ENCODE data around the gene C5orf52. TPM values are rescaled to one million over a fixed set of nuclear protein-coding genes. Genes with fewer than 3 reads are reported as not detected.
"Not testable (repeated sequence)": the region's sequence is repeated elsewhere in the genome, so short reads cannot be mapped to it uniquely, and the experiment has no call there.

Gene C5orf52
- total RNA-seq, 3 donors from 2014 or later: not detected

DNA sequence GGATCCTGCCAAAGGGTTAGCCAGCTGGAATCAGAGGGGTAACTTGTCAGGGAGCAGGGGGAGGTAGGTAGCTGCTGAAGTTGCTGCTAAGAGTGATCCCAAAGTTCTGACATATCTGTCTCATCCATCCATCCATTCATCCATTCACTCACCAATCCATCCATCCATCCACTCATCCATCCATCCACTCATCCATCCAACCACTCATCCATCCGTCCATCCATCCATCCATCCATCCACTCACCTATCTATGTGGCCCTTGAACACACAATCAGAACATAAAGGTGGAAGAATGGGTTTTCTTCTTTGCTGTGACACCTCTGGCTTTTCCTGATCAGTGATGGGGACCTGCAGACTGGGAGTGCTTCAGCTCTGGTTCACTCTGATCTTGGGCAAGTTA lies 3.0 kb upstream of the C5orf52 start:
- no peak for DNase-seq (ENCODE audit: low spot score in 2 of 2)
- intact Hi-C loops (cut with DNase I; ENCODE audit: low total_unique reads): no loop called here
- H3K27ac ChIP-seq: no peak overlapping the region

GRCh38 chr5:157669701-157670097 lies 1.6 kb upstream of the C5orf52 start:
- peaks cover 0 to 8% of the 10 kb centered on the region in 2 donors for H3K27me3 ChIP-seq
- no peak for TF ChIP-seq POLR2A (IDR thresholded peaks at IDR 0.05)
- TF ChIP-seq, protein P1, sequence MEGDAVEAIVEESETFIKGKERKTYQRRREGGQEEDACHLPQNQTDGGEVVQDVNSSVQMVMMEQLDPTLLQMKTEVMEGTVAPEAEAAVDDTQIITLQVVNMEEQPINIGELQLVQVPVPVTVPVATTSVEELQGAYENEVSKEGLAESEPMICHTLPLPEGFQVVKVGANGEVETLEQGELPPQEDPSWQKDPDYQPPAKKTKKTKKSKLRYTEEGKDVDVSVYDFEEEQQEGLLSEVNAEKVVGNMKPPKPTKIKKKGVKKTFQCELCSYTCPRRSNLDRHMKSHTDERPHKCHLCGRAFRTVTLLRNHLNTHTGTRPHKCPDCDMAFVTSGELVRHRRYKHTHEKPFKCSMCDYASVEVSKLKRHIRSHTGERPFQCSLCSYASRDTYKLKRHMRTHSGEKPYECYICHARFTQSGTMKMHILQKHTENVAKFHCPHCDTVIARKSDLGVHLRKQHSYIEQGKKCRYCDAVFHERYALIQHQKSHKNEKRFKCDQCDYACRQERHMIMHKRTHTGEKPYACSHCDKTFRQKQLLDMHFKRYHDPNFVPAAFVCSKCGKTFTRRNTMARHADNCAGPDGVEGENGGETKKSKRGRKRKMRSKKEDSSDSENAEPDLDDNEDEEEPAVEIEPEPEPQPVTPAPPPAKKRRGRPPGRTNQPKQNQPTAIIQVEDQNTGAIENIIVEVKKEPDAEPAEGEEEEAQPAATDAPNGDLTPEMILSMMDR (IDR thresholded peaks at IDR 0.05): no peak
- TF ChIP-seq POLR2AphosphoS5 (IDR thresholded peaks at IDR 0.05): no peak
- no peaks in the 10 kb centered on the region for H3K4me1 ChIP-seq
- no peak for DNase-seq (ENCODE audit: low spot score in 2 of 2)
- intact Hi-C loops (cut with DNase I; ENCODE audit: low total_unique reads): no loop called here
- no peaks in the 10 kb centered on the region for H3K9me3 ChIP-seq
- no peak overlapping the region for H3K4me3 ChIP-seq
- no peak overlapping the region for H3K27ac ChIP-seq
- no peaks in the 10 kb centered on the region for H3K36me3 ChIP-seq

More for the DNA sequence above, 3.0 kb upstream of the C5orf52 start:
- TF ChIP-seq, protein P1 (IDR thresholded peaks at IDR 0.05): no peak
- no peak for TF ChIP-seq POLR2AphosphoS5 (IDR thresholded peaks at IDR 0.05)
- no peak for TF ChIP-seq POLR2A (IDR thresholded peaks at IDR 0.05)
- H3K27me3 ChIP-seq: peaks cover 0 to 8% of the 10 kb centered on the region in 2 donors
- no peaks in the 10 kb centered on the region for H3K36me3 ChIP-seq
- H3K9me3 ChIP-seq: no peaks in the 10 kb centered on the region
- H3K4me3 ChIP-seq: no peak overlapping the region
- no peaks in the 10 kb centered on the region for H3K4me1 ChIP-seq

DNA sequence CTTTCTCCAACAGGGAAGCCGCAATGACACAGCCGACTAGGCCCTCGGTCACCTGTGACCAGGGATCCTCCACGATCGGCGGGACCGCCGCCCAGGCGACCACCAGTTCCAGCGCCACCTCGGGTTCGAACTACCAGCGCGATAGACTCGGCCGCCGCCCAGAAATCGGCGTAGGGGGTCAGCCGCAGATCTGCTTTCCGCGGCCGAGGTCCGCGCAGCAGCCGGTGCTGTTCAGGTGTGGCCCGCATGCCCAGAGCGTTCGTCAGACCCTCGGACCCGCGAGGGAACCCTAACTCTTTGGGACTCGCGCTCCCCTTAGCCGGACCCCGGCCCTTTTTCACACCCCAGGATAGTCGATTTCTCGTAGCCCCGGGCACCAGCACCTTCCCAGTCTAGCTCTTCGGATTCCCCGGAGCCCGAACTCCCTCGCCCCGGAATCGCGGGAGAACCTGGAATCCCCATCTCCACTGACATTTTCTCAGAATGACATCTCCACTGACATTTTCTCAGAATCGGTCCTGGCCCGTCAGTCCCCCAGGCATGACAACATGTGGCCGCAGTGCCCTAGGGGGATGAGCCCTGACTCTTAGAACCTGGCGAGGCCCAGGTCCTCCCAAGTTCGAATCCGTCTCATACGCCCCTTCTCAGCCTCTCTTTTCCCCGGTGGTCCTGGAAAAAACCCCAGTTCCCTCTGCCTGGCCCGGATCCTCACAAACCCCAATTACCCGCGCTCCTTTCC lies 428 bp downstream of the C5orf52 start:
- no peaks in the 10 kb centered on the region for H3K4me1 ChIP-seq
- H3K9me3 ChIP-seq: no peaks in the 10 kb centered on the region
- intact Hi-C loops (cut with DNase I; ENCODE audit: low total_unique reads): no loop called here
- no peak for DNase-seq (ENCODE audit: low spot score in 2 of 2)
- no peak for TF ChIP-seq POLR2A (IDR thresholded peaks at IDR 0.05)
- TF ChIP-seq, protein P1 (IDR thresholded peaks at IDR 0.05): no peak
- no peak for TF ChIP-seq POLR2AphosphoS5 (IDR thresholded peaks at IDR 0.05)
- peak overlapping the region; percentile 54 to 68 (median 54) for H3K4me3 ChIP-seq
- no peaks in the 10 kb centered on the region for H3K36me3 ChIP-seq
- H3K27ac ChIP-seq: no peak overlapping the region
- H3K27me3 ChIP-seq: peaks cover 0 to 8% of the 10 kb centered on the region in 2 donors

DNA sequence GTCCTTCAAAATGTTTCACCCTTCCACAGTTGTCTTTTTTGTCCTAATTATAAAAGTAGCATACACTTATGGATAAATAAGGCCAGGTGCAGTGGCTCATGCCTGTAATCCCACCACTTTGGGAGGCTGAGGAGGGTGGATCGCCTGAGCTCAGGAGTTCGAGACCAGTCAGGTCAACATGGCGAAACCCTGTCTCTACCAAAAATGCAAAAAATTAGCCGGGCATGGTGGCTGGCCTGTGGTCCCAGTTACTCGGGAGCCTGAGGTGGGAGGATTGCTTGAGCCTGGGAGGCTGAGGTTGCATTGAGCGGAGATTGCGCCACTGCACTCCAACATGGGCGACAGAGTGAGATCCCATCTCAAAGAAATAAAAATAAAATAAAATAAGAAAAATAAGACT lies 1.6 kb downstream of the C5orf52 start:
- TF ChIP-seq, protein P1 (IDR thresholded peaks at IDR 0.05): no peak
- no peak for TF ChIP-seq POLR2A (IDR thresholded peaks at IDR 0.05)
- TF ChIP-seq POLR2AphosphoS5 (IDR thresholded peaks at IDR 0.05): no peak
- DNase-seq (ENCODE audit: low spot score in 2 of 2): no peak
- intact Hi-C loops (cut with DNase I; ENCODE audit: low total_unique reads): no loop called here
- Histone ChIP-seq H3K4me1 (no peaks in the 10 kb centered on the region), H3K36me3 (no peaks in the 10 kb centered on the region), H3K9me3 (no peaks in the 10 kb centered on the region), H3K4me3 (no peak overlapping the region), H3K27ac (no peak overlapping the region), H3K27me3 (peaks cover 0 to 8% of the 10 kb centered on the region in 2 donors)

DNA sequence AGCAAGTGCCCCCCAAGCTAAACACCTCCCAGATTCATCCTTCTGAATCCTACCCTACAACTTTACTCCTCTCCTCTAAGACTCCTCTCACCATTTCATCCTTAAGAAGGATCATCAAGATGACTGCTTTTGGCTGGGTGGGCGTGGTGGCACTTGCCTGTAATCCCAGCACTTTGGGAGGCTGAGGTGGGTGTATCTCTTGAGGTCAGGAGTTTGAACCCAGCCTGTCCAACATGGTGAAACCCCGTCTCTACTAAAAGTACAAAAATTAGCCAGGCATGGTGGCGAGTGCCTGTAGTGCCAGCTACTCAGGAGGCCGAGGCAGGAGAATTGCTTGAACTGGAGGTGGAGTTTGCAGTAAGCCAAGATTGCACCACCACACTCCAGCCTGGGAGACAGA lies 3.0 kb downstream of the C5orf52 start:
- H3K27me3 ChIP-seq; intact Hi-C loops (cut with DNase I; ENCODE audit: low total_unique reads); DNase-seq (ENCODE audit: low spot score in 2 of 2): not testable (repeated sequence)

More for the DNA sequence above, 3.0 kb downstream of the C5orf52 start:
- H3K4me3 ChIP-seq, H3K27ac ChIP-seq, H3K9me3 ChIP-seq, H3K4me1 ChIP-seq, H3K36me3 ChIP-seq: not testable (repeated sequence)

Measured in breast epithelium (tissue), 4 donors.